ENCODE results near the gene ECSCR. TPM values are rescaled to one million over a fixed set of nuclear protein-coding genes. Genes with fewer than 3 reads are reported as not detected.
A peak's percentile ranks its signal among the peaks of the same experiment; 100 is the strongest.
"Not testable (repeated sequence)": the region's sequence is repeated elsewhere in the genome, so short reads cannot be mapped to it uniquely, and the experiment has no call there.

The ECSCR gene
- 10 to 100 TPM in 11 of 12 donors, not detected in 1; 19.1 to 53.2 (median 34.0) TPM for polyA plus RNA-seq (ENCODE audit: insufficient read length in 12 of 12)
- long read RNA-seq, donor 1, partial matches to known transcripts = 0 of 3 reads
- long read RNA-seq, donor 1, other reads (novel, unspliced or antisense) = 0 of 3 reads
- long read RNA-seq, donor 2, transcript ECSCR-201 (10 exons, 1,035 nt) = major isoform, 10 of 10 reads
- long read RNA-seq, donor 2, partial matches to known transcripts = 0 of 10 reads
- long read RNA-seq, donor 2, other reads (novel, unspliced or antisense) = 0 of 10 reads
- long read RNA-seq, donor 3, transcript ECSCR-201 (10 exons, 1,035 nt) = major isoform, 7 of 7 reads
- long read RNA-seq, donor 3, partial matches to known transcripts = 0 of 7 reads
- long read RNA-seq, donor 3, other reads (novel, unspliced or antisense) = 0 of 7 reads
- long read RNA-seq, donor 4, transcript ECSCR-201 (10 exons, 1,035 nt) = major isoform, 6 of 6 reads
- long read RNA-seq, donor 4, partial matches to known transcripts = 0 of 6 reads
- long read RNA-seq, donor 4, other reads (novel, unspliced or antisense) = 0 of 6 reads
- long read RNA-seq, donor 5, transcript ECSCR-201 (10 exons, 1,035 nt) = major isoform, 9 of 507 reads
- long read RNA-seq, donor 5, partial matches to known transcripts = 479 of 507 reads
- long read RNA-seq, donor 5, other reads (novel, unspliced or antisense) = 19 of 507 reads
- long read RNA-seq, donor 6, partial matches to known transcripts = 0 of 3 reads
- long read RNA-seq, donor 6, other reads (novel, unspliced or antisense) = 0 of 3 reads
- long read RNA-seq, donor 7, transcript ECSCR-201 (10 exons, 1,035 nt) = major isoform, 5 of 5 reads
- long read RNA-seq, donor 7, partial matches to known transcripts = 0 of 5 reads
- long read RNA-seq, donor 7, other reads (novel, unspliced or antisense) = 0 of 5 reads
- long read RNA-seq, donor 8, transcript ECSCR-201 (10 exons, 1,035 nt) = major isoform, 7 of 7 reads
- long read RNA-seq, donor 8, partial matches to known transcripts = 0 of 7 reads
- long read RNA-seq, donor 8, other reads (novel, unspliced or antisense) = 0 of 7 reads
- long read RNA-seq, donor 9, transcript ECSCR-201 (10 exons, 1,035 nt) = major isoform, 9 of 9 reads
- long read RNA-seq, donor 9, partial matches to known transcripts = 0 of 9 reads
- long read RNA-seq, donor 9, other reads (novel, unspliced or antisense) = 0 of 9 reads
- long read RNA-seq, donor 10, transcript ECSCR-201 (10 exons, 1,035 nt) = major isoform, 13 of 13 reads
- long read RNA-seq, donor 10, partial matches to known transcripts = 0 of 13 reads
- long read RNA-seq, donor 10, other reads (novel, unspliced or antisense) = 0 of 13 reads
- long read RNA-seq, donor 11, transcript ECSCR-201 (10 exons, 1,035 nt) = major isoform, 10 of 10 reads
- long read RNA-seq, donor 11, partial matches to known transcripts = 0 of 10 reads
- long read RNA-seq, donor 11, other reads (novel, unspliced or antisense) = 0 of 10 reads

DNA sequence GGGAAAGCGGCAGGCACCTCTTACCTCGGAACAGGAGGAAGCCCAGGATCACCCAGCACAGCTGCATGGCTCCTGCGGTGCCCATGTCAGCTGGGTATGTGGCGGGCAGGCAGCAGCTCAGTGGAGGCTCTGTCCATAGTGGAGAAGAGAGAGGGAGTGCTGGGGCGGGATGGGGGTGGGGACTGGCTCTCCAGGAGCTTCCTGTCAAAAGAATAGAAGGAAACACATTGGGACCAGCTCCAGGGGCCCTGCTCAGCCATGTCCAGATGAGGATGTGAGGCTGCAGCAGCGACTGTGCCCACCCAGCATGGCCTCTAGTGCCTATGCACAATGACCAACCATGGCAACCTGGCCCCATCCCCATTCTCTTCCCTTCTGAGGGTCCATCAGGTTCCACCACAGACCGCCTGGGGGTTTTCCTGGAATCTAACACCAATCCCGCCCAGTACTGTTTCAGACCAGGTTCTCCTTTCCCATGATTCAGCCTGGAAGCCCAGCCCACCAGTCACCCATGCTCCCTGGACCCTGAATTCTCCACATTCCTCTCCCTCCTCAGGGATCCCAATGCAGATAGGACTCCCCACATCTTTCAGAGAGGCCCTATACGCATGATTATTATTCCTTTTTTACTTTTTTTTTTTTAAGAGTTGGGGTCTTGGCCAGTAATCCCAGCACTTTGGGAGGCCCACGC, at the start of gene ECSCR:
Gene ECSCR (minus strand): TSS at position 158 of the 691 bp plus-strand sequence. CDS start 73 bp downstream, at position 85.
- DNase-seq = no peak

- DNase-seq = not testable (repeated sequence)
Measured at GRCh38 chr5:139504722-139505121, 42.2 kb upstream of the ECSCR start.

DNA sequence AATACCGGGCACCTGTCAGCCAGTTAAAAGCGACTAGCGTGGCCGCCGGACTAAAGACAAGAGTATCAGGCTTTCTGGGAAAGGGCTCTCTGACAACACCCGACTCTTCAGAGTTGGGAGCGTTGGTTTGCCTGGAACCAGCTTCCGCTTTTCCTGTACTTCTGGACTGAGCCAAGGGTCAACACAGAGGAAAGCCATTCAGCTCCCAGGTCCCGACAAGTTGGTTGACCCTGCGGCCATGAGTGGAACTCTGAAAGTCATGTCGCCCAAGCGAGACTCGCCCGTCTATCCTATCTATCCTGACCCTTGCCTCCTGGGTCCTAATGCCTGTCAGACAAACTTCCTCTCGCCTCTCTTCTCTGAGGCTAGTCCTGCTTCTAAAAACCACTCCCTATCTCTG, 41.3 kb upstream of the ECSCR start:
- DNase-seq = not testable (repeated sequence)

GRCh38 chr5:139503036-139503817, 40.7 kb upstream of the ECSCR start:
- DNase-seq = not testable (repeated sequence)

GRCh38 chr5:139501381-139501780, 38.8 kb upstream of the ECSCR start:
- DNase-seq = no peak

GRCh38 chr5:139495638-139496435, 33.3 kb upstream of the ECSCR start:
- DNase-seq = no peak

DNA sequence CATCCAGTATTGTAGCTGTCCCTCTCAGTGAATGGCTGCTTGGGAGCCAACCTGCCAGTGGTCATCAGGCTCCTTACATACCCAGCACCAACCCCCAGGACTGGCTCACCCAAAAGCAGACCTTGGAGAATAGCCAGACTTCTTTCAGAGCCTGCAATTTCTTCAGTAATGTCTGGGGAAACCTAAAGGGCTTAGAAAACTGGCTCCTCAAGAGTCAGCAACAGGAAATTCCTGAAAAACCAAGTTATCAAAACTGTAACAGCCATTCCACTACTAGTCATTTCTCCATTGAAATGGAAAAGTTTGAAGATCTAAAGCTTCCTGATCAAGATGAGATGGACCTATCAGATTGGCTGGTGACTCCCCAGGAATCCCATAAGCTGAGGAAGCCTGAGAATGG, 32.3 kb upstream of the ECSCR start:
- DNase-seq = no peak

DNA sequence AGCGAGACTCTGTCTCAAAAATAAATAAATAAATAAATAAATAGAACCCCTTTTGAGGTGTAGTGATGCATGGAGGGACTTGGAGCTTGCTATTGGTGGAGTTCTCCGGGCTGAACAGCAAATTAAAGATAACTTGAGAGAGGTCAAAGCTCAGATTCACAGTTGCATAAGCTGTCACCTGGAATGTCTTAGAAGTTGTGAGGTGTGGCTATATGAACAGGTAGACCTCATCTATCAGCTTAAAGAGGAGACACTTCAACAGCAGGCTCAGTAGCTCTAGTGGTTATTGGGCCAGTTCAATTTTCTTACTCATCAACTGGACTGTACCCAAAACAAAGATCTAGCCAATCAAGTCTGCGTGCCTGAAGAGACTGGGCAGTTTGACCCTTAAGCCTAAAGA, 31.7 kb upstream of the ECSCR start:
- DNase-seq = no peak

GRCh38 chr5:139492700-139493192, 30.2 kb upstream of the ECSCR start:
- no peak for DNase-seq

- no peak for DNase-seq
Measured at GRCh38 chr5:139488260-139488659, 25.7 kb upstream of the ECSCR start.

DNA sequence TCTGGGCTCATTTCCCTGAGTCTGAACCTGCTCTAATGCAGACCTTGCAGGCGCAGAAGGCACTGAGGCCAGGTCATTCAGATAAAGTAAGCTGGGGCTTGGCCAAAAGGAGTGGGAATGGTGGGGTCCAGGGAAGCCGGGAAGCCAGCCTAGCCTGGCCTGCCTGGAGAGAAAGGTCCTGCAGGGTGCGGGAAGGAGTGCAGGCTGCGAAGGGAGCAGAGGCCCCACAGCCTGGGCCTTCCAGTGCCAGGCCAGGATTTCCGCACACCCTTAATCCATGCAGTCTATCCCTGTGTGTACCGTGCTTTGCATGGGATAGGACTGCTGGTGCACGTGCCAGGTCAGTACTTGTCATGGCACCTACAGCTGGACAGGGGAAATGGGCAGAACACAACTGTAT, 23.7 kb upstream of the ECSCR start:
- DNase-seq = no peak

DNA sequence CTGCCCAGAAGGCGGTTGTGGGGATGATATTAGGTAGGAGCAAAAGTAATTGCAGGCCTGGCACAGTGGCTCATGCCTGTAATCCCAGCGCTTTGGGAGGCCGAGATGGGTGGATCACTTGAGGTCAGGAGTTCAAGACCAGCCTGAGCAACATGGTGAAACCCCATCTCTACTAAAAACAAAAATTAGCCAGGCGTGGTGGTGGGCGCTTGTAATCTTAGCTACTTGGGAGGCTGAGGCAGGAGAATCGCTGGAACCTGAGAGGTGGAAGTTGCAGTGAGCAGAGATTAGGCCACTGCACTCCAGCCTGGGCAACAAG, 20.3 kb upstream of the ECSCR start:
- not testable (repeated sequence) for DNase-seq

DNA sequence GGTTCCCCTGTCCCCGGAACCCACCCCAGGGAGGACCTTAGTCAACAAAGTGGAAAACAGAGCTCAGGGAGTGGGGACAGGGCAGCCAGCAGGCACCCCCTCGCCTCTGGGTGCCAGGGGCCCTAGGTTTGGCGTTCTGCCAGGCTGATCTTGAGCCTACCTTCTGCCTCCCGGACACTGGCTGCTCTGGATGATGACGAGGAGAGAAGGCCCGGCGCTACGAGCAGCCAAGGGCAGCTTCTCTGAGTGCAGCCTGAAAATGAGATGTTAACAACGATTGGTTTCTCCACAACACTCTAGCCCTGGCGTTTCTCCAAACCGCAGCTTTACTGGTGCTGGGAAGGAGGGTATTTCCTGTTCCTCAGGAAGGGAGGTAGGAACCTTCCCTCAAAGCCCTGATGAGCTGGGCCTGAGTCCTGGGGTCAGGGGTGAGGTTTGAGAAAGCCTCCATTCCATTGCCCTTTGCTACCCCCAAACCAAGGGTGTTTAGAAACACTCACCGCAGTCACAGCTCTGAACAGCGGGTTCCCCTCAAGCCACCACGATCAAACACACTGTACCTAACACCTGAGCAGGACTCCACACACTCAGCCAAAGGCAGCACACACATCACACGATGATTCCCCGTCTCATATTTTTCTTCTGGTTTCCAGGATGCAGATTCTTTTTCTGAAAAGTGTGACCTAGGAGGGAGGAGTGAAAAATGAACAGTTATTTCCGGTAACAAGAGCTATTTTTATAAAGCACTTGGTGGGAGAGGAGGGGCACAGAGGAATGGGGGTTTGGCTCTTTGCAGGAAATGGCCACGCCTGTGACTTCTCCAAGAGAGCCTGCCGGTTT, 19.7 kb upstream of the ECSCR start, which contains the start of gene STING1:
Gene STING1 (minus strand): TSS at position 709 of the 840 bp plus-strand sequence. CDS start 1,054 bp downstream, outside the sequence.
- peak; percentile 83 for DNase-seq

DNA sequence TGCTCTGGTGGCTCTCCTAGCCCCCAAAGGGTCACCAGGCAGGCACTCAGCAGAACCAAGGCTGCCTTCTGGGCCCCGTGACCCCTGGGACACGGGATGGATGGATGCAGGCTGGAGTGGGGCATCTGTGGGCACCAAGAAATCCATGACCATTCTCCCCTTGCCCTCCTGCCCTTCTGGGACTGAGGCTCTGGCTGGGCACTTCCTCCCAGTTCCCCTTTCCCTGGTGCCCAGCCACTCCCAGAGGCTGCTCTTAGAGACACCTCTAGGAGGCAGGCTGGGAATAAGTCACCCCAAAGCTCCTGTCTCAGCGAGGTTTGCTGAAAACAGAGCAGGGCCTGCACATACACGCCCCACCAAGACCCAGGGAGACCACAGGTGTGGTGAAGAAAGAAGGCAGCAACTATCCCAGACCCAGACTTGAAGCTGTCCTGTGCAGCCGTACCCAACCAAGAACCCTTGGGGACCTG, 19.1 kb upstream of the ECSCR start:
- DNase-seq = no peak

- peak; percentile 39 for DNase-seq
Measured at GRCh38 chr5:139481122-139481533, 18.6 kb upstream of the ECSCR start.

- not testable (repeated sequence) for DNase-seq
Measured at GRCh38 chr5:139479729-139480128, 17.2 kb upstream of the ECSCR start.

DNA sequence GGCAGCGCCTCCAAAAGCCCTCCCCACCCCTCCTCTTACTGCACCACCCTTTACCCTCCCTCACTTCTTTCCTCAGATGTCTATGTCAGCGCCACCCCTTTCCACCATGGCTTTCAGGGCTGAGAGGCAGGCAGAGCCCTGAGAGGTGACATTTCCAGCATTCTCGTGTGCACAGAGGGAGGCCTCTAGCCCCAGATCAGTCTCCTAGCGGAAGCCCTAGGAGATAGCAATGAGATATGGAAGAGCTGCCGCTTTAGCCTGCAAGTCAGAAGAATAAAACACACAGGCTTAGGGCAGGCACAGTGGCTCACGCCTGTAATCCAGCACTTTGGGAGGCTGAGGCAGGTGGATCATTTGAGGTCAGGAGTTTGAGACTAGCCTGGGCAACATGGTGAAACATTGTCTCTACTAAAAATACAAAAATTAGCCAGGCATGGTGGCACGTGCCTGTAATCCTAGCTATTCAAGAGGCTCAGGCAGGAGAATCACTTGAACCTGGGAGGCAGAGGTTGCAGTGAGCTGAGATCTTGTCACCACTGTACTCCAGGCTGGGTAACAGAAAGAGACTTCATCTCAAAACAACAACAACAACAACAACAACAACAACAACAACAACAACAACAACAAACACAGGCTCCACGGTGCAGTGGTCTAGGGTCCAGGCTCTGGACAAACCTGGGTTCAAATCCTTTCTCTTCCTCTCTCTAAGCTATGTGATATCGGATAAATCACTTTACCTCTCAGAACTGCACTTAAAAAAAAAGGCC, 16.3 kb upstream of the ECSCR start:
- DNase-seq = not testable (repeated sequence)
